Prostate gland (tissue), 2 donors: ENCODE measurements around the gene CR1. TPM values are rescaled to one million over a fixed set of nuclear protein-coding genes. Genes with fewer than 3 reads are reported as not detected.

Source experiments
- DNase-seq: peaks from one replicate; pipeline ENCODE4 v3.0.0-alpha.2; 2019; ENCODE audit warnings: low spot score
- H3K27ac ChIP-seq, 2 donors: fragments of 200-600 bp; sonication (generic); 2 replicates each; pipeline ENCODE4 v1.5.1; 2017 to 2019
- H3K27me3 ChIP-seq: fragments of 200-600 bp; sonication (generic); replicated peaks from 2 replicates; pipeline ENCODE4 v1.5.1; 2019; ENCODE audit not compliant: insufficient read depth
- H3K36me3 ChIP-seq, 2 donors: fragments of 200-600 bp; sonication (generic); 1 replicate in 1 of 2; 2 replicates in 1 of 2; pipeline versions ENCODE4 v1.5.1 to v1.8.1; 2017 to 2019
- H3K4me1 ChIP-seq: fragments of 200-600 bp; sonication (generic); replicated peaks from 2 replicates; pipeline ENCODE4 v1.5.1; 2019
- H3K4me3 ChIP-seq, 2 donors: fragments of 200-600 bp; sonication (generic); 2 replicates each; pipeline ENCODE4 v1.5.1; 2017 to 2019
- H3K9me3 ChIP-seq: fragments of 200-600 bp; sonication (generic); 2 replicates; pipeline ENCODE4 v1.5.1; 2017
- POLR2A ChIP-seq: fragments of 450-650 bp; IDR thresholded peaks from one replicate; pipeline ENCODE4 v1.6.1; 2016; ENCODE audit warnings: antibody characterized with exemption, mild to moderate bottlenecking
- POLR2AphosphoS5 ChIP-seq: sonication (generic); formaldehyde crosslinking; IDR thresholded peaks from one replicate; pipeline ENCODE4 v1.6.1; 2017; ENCODE audit warnings: antibody characterized with exemption
- WGBS: methylation state at CpG from one replicate; pipeline ENCODE4 v1.1.5; 2018; 5-methylcytosine and 5-hydroxymethylcytosine counted together
- intact Hi-C: fragments of 100-400 bp; cut with DNase I; formaldehyde crosslinking; loops from one replicate; pipeline ENCODE4 v1.14.2; 2022
- total RNA-seq, 2 donors: library from RNA; depleted of rRNA; stranded (reverse); fragments of >200 nt; gene quantifications; one replicate each; pipeline ENCODE4 v1.1.0, GENCODE V29; 2016
- TF ChIP-seq, protein P1 (sequence below), 4 experiments: fragments of 200-600 bp in 2 of 4; fragments of 450-650 bp in 2 of 4; sonication (generic) in 2 of 4; IDR thresholded peaks; 1 replicate in 3 of 4; 2 replicates in 1 of 4; pipeline ENCODE4 v1.5.1; 2016 to 2019; ENCODE audit warnings: antibody characterized with exemption in 4 of 4, mild to moderate bottlenecking in 2 of 4, moderate library complexity in 2 of 4

The CR1 gene
- total RNA-seq, 2 donors from 2014 or later = 0.14 to 3.8 TPM

DNA sequence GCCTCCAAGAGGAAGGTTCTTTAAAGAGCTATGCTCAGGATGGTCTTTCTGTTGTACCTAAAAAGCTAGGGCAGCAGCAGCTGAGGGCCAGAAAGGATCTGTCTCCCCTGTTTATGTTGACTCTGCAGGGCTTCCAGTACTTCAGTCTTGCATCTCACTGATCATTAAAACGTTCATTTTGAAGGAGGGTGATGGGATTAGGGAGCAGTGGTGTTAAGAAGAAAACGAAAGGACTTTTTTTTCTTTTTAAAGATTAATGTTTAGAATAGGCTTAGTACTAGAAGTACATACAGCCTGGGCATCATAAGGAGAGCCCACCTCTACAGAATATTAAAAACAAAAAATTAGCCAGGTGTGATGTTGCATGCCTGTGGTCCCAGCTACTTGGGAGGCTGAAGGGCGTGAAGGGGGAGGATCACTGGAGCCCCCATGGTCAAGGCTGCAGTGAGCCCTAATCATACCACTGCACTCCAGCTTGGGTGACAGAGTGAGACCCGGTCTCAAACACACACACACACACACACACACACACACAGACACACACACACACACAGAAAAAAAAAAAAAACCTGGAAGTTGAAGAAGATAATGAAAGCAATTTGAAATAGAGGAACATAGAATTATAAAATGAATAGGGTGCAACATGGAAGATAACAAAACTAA, 151.8 kb downstream of the CR1 start:
- WGBS = 56% methylated on average over 4 of the region's 4 CpGs
- no peak for DNase-seq
- no peaks in the 10 kb centered on the region for H3K4me1 ChIP-seq
- H3K27me3 ChIP-seq = no peaks in the 10 kb centered on the region
- TF ChIP-seq POLR2AphosphoS5 (no peak), POLR2A (no peak)
- TF ChIP-seq, protein P1, sequence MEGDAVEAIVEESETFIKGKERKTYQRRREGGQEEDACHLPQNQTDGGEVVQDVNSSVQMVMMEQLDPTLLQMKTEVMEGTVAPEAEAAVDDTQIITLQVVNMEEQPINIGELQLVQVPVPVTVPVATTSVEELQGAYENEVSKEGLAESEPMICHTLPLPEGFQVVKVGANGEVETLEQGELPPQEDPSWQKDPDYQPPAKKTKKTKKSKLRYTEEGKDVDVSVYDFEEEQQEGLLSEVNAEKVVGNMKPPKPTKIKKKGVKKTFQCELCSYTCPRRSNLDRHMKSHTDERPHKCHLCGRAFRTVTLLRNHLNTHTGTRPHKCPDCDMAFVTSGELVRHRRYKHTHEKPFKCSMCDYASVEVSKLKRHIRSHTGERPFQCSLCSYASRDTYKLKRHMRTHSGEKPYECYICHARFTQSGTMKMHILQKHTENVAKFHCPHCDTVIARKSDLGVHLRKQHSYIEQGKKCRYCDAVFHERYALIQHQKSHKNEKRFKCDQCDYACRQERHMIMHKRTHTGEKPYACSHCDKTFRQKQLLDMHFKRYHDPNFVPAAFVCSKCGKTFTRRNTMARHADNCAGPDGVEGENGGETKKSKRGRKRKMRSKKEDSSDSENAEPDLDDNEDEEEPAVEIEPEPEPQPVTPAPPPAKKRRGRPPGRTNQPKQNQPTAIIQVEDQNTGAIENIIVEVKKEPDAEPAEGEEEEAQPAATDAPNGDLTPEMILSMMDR (IDR thresholded peaks at IDR 0.05) = no peak
- no peaks in the 10 kb centered on the region for H3K36me3 ChIP-seq
- H3K27ac ChIP-seq = no peak overlapping the region
- intact Hi-C loops = loop anchor here (10.0 kb wide), 1 partner anchor 147 kb away; no protein-coding TSS in a partner anchor
- no peaks in the 10 kb centered on the region for H3K9me3 ChIP-seq
- no peak overlapping the region for H3K4me3 ChIP-seq

DNA sequence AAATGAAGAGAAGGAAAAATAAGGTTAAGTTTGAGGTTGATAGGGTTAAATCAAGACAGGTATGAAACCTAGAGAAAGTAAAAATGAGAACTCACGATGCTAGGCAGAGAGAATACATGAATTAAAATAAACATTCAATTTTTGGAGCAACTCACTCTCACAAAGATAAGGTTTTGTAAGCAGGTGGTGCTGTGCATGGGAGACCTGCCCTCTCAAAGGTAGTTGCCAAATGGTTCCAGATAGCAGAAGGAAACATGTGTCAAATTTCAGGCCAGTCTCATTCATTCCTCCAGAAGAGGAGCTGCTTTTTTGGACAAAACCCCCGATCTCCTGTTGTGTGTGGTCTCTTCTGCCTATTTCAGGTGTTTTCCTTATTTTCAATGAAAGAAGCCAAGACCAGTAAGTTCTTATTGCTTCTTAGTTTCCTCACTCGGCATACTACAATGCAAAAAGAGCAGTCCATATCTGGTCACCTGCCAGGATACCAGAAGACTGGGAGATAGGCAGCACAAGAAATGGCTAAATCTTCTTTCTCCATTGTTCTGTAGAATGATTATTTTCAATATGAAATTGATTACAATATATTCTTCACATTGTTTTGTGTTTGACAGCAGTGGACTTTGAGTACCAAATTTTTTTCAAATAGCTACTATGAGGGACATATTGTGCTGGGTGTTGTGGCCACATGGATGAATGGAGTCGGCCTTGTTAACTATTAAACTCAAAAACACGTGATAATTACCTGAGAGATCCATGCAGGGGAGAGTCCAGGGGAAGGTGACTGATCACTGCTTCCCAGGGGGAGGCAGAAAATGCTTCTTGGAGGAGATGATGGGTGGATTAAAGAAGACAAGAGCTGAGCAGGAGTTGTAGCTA, 152.6 kb downstream of the CR1 start:
- H3K9me3 ChIP-seq = no peaks in the 10 kb centered on the region
- 52% methylated on average over 5 of the region's 5 CpGs for WGBS
- TF ChIP-seq, protein P1 (IDR thresholded peaks at IDR 0.05) = no peak
- TF ChIP-seq POLR2AphosphoS5 = no peak
- no peak for TF ChIP-seq POLR2A
- intact Hi-C loops = loop anchor here (10.0 kb wide), 1 partner anchor 146 kb away; no protein-coding TSS in a partner anchor
- no peaks in the 10 kb centered on the region for H3K27me3 ChIP-seq
- H3K4me3 ChIP-seq = no peak overlapping the region
- no peaks in the 10 kb centered on the region for H3K36me3 ChIP-seq
- H3K27ac ChIP-seq = no peak overlapping the region
- H3K4me1 ChIP-seq = no peaks in the 10 kb centered on the region
- no peak for DNase-seq

DNA sequence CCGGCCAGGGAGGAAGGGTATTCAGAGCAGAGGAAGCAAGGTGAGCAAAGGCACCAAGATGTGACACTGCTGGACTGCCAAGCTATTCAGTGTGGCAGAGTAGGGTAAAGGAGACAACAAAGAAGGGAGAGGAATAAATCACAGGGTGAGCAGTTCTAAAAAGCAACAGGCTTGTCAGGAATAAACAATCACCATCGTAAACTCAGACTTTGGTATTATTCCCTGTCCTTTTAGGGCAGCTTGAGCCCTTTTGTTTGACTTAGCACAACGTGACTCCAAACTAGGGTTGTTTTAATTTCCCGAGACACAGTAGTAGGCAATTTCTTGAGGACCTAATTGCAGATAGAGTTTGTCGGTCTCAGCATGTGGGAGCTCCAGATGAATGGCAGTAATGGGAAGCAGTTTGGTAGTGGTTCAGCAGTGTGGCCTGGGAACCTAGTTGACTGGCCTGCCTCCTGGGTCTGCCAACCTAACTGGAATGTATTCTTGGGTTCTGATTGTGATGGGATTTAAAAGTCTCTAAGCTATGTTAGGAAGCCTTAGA, 153.3 kb downstream of the CR1 start:
- intact Hi-C loops = loop anchor here (10.0 kb wide), 1 partner anchor 146 kb away; no protein-coding TSS in a partner anchor
- 41% methylated on average over 5 of the region's 5 CpGs for WGBS
- Histone ChIP-seq H3K4me1 (no peaks in the 10 kb centered on the region), H3K4me3 (no peak overlapping the region), H3K27me3 (no peaks in the 10 kb centered on the region), H3K9me3 (no peaks in the 10 kb centered on the region), H3K36me3 (no peaks in the 10 kb centered on the region), H3K27ac (no peak overlapping the region)
- TF ChIP-seq, protein P1 (IDR thresholded peaks at IDR 0.05) = no peak
- TF ChIP-seq POLR2AphosphoS5 (no peak), POLR2A (no peak)
- no peak for DNase-seq

DNA sequence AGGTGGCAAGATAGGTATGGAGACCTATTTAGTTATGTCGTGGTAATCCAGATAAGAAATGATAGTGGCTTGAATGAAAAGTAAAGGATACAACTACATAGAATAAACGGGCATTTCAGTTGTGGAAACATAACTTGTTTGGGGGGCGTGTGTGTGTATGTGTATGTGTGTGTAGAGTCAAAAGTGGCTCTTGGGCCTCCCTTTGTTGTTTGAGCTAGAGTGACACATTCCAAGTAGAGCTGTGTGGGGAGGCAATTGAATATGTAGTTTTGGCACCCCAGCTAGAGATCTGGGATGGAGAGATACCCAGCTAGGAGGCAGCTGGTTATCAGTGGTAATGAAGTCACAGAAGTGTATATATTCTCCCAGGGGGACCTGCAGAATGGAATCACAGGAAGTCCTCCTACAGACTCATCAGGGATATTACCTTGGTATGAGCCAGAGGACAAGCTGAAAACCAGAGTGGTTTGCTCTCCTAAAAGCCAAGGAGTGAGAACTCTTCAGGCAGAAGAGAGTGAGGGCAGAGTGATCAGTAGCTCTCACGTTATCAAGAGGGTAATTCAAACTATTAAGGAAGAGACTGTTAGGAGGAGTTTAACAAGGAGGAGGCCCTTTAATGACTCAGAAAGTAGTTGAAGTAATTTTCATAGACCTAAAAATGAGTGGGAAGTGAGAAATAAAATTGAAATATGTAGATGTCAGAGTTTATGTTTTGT, 154.1 kb downstream of the CR1 start:
- Histone ChIP-seq H3K9me3 (no peaks in the 10 kb centered on the region), H3K27ac (no peak overlapping the region), H3K4me1 (no peaks in the 10 kb centered on the region), H3K4me3 (no peak overlapping the region), H3K27me3 (no peaks in the 10 kb centered on the region), H3K36me3 (no peaks in the 10 kb centered on the region)
- 81% methylated on average over 4 of the region's 4 CpGs for WGBS
- TF ChIP-seq POLR2AphosphoS5 = no peak
- TF ChIP-seq, protein P1 (IDR thresholded peaks at IDR 0.05) = no peak
- TF ChIP-seq POLR2A = no peak
- intact Hi-C loops = loop anchor here (10.0 kb wide), 1 partner anchor 145 kb away; no protein-coding TSS in a partner anchor
- no peak for DNase-seq
